ENCODE data around the gene ESRRB. TPM values are rescaled to one million over a fixed set of nuclear protein-coding genes. Genes with fewer than 3 reads are reported as not detected.

The ESRRB gene
- total RNA-seq, 1 experiment from 2014 or later: 0.04 TPM

DNA sequence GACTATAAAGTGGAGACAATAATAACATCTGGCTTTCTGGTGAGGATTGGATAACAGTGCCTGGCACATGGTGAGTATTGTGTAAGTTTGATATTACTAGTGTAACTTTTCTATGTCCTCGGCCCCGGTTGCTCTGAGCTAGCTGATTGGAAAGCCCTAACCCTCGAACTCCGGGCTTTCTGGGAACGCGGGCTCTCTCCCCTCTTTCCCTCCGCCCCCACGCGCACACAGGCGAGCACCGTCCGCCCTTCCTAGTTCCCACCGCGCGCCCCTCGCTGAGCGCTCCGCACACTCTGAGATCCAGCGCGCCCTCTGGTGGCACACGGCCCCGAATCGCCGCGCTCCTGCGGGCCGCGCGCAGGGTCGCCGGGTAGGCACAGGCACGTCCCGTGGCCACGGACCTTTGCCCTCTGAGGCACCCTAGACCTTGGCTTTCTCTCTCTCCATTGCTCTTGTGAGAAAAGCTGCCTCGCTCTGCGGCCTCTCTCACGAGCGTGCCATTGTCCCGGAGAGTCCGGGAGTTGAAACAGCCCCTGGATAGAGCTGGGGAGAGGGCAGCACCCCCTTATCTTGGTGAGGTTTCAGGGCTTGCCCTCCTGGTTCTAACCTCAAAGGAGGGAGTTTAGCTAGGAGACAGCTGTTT lies 23.2 kb upstream of the ESRRB start:
- DNase-seq (ENCODE audit: low spot score): no peak

DNA sequence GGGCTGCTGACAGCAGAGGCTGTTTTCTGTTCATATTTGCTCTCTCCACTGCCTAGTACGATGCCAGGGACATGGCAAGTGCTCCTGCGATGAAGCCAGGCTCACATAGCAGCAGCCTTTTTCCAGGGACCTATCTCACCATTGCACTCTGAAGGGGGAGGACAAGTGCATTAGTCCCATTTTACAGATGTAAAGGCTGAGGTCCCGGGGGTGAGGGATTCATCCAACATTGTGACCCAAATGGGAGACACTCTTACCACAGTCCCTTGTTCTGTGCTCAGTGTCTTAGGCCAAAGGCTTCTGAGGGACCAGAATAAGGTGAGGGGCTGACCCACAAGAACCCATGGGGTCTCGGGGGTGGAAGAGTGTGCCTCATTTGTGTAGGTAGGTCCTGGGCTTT lies 21.6 kb upstream of the ESRRB start:
- no peak for DNase-seq (ENCODE audit: low spot score)

DNA sequence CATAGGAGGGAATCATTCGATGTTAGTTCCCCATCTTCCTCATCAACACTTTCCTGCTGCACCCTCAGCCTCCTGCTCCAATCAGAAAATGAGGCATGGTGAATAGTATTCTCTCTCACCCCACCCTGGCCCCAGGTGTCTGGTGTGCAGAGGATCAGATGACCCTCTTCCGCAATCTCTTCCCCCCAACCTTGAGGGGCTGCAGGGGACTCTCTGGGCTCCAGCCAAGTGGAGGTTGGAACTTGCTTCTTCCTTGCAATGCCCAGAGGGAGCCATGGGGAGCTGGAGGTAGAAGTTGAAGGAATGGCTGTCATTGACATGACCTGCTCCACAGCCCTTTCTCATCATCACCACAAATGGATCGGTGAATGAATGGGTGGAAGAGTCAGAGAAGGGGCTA lies 20.2 kb upstream of the ESRRB start:
- DNase-seq (ENCODE audit: low spot score): no peak

DNA sequence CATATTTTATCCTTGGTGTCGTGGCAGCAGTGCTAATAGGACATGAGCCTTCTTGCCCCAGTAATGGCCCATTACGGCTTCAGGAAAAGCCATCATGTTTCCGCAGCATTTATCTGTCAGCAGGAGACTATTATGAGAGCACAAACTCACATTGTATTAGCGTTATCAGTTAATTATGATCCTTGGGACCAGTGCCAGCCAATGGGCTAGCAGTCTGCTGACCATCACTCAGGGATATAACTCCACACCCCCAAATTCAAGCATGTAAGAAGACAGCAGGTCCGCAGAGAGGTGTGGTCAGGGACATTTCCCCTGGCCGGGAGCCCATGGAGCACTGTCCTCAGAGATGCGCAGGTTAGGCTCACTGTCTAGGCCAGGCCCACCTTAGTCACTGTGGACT lies 4.9 kb upstream of the ESRRB start:
- no peak for DNase-seq (ENCODE audit: low spot score)

DNA sequence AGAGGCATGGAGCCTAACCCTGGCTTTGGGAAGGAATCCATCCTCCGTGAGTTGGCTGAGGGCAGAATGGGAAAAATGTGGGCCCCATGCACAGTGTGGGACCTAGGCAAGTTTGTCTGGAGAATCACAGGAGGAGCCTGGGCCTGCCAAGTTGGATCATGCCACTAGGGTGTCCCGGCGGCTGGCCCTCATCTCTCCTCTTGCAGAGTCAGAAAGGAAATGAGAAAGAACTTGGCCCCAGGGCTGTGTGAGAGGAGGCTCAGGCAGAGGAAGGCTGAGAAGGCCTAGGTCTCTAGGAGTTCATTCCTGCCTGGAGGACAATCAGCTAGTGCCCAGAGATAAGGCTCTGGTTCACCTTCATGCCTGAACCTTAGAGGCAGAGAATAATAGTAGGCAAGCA lies 2.5 kb upstream of the ESRRB start:
- DNase-seq (ENCODE audit: low spot score): no peak

DNA sequence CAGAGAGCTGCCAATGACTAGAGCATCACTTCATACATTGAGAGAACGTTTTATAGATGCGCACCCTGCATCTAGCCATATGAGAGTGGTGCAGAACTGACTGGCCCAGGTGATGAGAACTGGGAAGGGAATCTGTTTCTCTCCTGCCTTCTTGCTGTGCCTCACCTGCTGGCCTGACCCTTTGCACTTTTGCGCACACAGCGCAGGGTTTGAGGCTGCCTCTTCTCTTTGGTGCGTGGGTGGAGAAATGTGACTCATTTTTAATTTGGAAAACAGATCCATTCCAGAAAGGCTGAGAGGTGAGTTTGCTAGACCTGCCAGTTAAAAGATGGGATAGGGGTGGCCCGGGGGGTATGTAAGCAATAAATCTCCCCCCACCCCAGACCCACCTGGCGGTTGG lies 453 bp upstream of the ESRRB start:
- DNase-seq (ENCODE audit: low spot score): no peak

DNA sequence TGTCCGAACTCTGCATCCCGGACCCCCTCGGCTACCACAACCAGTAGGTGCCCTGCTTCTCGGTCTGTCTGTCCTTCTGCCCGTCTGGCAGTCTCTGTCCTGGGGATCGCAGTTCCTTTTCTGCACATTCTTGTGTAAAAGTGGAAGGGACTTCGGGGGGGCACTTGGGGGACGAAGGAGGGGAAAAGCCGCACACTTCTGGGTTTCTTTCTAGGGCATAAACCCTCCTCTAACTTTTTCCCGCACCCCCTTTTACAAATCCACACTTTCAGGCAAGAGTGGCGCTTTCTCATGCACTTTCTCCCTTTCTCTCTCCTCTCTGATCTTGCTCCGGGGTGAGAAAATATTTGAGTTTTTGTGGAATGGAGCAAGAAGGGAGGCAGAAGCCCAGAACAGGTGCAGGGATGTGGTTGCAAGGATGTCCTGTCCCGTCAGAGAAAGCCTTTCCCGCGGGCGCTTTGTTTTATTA lies 506 bp downstream of the ESRRB start:
- no peak for DNase-seq (ENCODE audit: low spot score)

DNA sequence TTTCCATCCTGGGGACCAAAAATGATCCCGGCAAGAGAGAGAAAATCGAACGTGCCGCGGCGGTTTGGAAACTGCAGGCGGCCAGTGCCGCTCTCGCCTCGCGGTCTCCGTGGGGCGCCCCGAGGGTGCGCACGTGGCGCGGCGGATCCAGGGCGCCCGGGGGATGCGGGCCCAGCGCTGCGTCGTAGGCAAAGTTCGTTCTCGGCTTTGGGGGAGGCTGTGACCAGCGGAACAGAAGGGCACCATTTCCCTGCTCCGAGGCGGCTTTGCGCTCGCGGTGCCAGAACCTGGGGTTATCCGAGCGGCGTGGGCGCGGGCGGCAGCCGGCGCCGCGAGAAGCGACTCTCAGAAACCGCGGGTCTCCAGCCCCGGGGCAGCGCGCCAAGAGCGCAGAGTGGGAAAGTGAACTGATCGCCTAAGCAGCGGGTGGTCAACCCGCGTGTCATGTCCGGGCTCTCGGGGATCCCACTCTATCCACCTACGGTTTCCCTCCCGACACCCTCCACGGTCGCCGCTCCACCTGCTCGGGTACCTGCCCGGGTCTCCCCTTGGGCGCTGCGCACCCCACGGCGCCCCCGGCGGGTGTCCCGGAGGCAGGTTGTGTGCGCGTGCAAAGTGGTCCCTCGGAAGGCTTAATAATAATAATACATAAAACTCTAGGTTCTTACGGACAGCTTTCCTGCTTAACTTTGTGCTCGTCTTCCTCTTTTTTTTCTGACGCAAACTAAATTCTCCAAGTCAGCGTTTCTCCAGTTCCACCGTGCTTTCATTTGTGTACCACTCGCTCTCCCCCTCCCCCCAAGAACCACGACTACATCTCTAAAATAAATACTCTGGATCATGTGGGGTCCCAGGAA lies 1.2 kb downstream of the ESRRB start:
- no peak for DNase-seq (ENCODE audit: low spot score)

DNA sequence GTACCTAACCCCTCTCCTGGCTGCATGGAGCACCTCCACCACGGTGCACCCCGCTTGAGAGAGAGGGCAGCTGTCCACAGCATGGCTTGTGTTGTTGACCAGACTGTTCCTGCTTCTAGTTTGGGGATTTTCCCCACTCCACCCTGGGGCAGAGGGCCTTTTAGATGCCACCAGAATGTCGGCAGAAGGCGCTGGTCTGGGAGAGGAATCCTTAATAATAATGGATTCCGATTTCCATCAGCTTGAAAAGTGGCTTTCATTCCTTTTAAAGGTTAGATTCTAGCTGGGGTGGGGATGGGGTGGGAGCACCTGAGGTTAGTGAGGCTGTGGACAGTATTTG lies 1.8 kb downstream of the ESRRB start:
- no peak for DNase-seq (ENCODE audit: low spot score)

DNA sequence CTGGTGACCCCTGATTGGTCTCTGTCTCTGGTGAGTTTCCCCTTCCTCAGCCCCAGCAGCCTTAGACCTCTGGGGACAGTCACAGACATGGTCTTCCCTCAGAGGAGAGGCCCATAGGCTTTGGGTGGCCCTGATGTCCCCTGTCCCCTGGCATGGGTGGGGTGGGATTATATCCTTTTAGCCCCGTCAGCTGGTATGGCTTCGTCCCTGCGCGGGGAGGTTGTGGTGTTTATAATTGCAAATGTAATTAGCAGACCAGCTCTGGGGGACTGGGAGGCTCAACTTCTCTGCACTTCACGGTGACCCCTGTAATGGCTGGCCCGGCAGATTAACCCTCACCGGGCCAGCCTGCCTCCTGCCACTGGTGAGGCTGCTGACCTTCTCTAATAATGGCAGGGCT lies 5.1 kb downstream of the ESRRB start:
- DNase-seq (ENCODE audit: low spot score): no peak

DNA sequence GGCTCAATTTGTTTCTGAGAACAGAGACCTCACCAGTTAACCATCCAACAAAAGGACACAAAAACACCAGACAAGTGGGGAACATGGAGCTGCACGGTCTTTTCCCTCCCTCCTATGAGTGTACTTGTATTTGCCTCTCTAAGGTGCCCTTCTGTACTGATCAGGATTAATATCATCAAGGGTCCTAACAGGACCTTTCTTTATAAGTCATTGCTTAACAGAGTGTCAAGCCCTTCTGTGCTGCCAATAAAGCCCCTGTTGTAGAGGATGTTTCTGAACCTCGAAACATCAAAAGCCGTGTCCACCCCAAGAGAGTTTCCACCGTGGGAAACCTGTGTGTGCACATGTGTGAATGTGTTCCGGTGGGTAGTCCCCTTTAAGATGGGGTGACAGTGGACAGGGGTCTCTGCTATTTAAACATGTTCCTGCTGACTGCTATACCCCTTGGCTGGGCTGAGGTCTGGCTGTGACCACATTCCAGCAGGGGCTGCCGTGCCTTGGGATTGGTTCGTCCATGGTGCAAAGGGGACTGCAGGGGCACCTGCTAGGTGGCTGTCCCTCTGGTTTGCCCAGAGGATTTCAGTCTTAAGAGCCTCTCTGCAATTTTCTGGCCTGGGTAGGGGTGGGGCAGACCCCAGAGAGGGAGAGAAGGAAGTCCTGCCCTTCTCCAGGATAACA lies 6.0 kb downstream of the ESRRB start:
- DNase-seq (ENCODE audit: low spot score): no peak

DNA sequence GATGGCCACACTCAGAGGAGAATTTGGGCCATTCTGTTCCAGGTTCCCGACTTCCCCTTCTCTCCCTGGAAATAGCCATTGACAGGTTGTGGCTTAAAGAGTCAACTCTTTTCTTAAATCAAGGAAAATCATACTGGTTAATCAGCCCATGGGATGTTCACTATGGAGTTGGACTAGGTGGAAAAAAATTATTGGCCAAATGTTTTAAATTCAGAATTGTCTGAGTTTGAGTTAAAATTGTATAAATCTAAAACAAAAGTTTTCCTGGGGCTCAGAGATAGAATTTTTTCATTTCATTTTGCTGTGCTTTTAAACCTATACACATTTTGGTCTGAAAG lies 6.5 kb downstream of the ESRRB start:
- no peak for DNase-seq (ENCODE audit: low spot score)

DNA sequence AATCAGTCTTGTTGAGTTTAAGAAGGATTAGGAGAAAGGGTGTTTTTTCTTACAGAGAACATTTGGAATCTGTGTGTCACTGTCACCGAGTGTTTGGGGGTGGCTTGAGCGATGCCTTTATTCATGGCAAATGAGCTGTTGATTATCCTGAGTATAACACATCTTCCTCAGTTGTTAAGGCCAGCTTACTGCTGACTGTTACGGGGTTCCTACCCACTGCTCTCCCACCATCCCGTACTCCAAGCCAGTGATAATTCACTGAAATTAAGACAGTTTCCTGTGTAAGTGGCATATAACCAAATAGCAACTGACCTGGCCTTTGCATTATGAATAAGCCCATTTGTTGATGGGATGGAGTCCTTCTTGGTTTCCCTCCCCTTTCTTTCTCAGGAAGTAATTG lies 9.5 kb downstream of the ESRRB start:
- DNase-seq (ENCODE audit: low spot score): no peak

DNA sequence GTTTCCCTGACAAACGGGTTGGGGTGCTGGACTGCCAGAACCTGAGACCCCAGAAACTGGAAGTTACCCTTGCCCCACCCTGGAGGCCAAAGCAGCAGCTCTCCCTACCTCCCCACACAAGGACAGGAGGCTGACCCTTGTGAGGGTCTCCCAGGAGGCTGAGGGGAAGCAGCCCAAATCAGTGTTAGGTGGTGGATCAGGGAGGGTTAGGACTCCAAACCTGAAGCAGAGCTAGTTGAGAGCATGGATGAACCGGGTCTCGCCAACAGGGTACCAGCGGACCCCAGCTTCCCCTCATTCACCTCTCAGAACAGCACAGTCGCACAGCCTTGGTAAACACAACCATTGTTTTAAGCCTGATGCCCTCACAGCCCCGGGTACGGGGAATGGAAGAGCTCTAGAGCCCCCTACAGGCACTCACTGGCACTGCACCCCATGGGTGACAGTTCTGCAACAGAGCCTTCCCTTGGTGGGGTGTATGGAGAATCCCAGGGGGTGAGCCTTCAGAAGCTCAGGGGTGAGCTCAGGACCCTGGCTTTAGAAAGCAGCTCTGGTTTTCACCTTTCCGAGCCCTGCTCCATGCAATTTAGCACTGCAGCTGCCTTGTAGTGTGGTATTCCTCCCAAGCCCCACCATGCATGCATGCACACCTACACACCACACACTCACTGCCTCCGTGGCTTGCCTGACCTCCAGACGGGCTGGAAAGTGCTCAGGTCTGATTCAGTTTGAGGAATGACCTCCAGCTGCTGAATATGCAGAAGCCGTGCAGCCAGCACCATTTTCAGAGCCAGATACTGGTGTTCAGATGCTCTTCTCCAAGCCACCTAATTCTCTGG lies 11.2 kb downstream of the ESRRB start:
- DNase-seq (ENCODE audit: low spot score): peak; percentile 52

DNA sequence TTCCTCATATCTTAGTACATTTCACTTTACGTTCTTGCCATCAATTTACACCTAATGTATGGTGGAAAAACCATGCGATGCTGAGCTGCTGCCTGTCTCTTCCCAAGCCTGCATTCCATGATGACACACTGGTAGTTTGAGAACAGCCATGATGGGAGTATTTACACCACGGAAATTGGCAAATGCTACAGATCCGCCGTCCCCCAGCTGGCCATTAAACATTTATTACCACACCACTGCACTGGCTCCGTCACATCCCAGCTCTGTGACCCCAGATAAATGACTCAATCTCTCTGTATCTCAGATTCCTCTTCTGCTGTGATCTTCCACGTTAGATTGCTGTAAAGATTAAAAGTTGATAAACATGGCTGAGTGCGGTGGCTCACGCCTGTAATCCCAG lies 13.9 kb downstream of the ESRRB start:
- no peak for DNase-seq (ENCODE audit: low spot score)

DNA sequence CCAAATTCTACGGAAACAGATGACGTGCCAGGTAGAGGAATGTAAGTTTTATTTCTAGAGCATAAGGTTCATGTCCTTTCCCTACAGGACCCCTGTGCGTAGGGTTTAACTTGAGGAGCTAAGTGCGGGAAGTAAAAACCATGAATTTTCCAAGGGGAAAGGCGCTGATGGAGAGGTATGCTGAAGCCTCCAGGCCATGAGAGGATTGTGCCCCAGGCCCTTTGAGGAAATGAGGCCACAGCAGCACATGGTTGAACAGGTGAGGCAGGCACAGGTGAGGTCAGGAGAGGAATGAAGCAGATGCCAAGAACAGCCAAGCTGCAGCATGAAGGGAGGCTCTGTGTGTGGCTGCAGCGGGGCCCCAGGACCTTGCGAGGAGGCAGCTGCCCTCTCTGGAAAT lies 14.7 kb downstream of the ESRRB start:
- no peak for DNase-seq (ENCODE audit: low spot score)

DNA sequence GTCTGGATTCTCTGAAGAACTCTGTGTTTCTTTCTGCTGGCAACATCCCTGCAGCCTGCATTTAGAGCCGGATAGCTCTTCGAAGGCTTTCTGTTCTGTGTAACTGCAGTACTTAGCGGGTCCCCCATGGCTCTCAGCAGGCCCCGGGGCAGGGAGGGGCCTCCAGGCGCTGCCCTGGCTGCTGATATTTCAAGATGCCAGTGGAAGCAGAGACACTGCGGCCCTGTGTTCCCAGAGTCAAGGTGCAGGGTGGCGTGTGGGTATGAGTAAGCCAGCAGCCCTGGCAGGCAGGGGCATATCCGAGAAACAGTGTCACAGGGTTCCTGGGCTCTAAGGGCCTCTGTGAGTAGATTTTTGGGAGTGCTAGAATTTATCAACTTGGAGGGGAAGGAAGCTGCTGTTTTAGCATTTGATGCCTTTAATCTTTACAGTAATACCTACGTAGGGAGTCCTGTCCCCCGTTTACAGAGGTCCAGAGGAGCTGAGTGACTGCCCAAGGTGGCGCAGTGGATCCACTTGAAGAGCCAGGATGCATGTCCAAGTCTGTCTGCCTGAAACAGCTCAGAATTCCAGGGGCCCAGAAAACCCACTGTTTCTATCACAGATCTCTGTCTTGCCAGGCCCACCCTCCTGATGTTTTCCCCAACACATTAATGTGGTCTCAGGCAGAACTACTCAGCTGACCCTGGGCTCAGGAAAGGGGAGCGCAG lies 16.2 kb downstream of the ESRRB start:
- no peak for DNase-seq (ENCODE audit: low spot score)

DNA sequence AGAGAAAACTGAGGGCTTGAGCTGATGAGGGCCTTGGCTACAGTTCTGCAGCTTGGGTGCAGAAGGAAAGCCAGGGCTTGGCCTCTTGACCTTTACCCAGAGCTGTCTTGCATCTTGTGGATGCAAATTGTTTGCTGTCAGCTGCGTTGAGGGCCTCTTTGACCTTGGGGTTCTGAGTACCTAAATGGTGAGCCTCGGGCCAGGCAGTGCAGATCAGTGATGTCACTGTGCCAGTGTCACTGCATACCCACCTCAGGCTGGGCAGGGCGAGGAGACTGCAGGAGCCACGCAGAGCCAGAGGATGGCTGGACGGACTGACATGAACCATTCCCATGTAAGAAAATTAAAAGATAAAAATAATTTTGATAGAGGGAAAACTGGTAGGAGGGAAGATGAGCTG lies 18.6 kb downstream of the ESRRB start:
- DNase-seq (ENCODE audit: low spot score): no peak

DNA sequence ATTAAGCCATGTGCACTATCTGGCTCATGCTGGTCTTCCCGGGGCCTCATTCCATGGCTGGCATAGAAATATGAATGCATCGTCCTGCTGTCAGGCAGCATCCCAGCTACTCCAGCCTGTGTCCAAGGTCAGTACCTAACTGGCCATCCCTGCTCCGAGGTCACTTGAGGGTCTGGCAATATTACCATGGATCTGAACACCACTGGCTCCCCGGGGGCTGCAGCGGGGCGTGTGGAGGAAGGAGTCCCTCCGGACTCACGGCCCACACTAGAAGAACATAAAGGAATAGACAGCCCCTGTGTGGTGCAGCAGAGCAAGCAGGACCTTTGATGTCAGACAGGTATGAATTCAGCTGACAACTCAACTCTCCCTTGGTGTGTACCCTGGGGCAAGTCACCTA lies 19.2 kb downstream of the ESRRB start:
- DNase-seq (ENCODE audit: low spot score): no peak

DNA sequence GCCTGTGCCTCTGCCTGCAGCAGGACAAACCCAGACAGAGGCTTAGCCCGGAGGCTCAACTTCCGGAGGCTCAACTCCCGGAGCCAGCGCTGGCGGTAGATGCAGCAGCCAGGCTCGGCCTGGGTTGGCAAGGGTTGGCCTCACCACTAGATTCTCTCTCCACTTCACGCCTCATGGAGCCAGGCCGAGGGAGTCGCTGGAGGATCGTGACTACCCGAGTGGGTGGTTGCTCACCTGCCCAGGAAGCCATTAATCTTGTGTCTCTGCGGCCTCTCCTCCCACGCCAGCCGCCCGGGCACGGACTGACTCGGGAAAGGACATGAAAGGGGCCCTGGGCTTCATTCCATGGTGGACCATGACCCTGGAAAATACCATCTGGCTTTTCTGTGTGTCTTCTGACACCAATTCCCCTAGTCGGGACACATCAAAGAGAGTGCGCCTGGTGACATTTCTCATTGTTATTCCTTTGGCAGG lies 20.8 kb downstream of the ESRRB start:
- DNase-seq (ENCODE audit: low spot score): no peak

DNA sequence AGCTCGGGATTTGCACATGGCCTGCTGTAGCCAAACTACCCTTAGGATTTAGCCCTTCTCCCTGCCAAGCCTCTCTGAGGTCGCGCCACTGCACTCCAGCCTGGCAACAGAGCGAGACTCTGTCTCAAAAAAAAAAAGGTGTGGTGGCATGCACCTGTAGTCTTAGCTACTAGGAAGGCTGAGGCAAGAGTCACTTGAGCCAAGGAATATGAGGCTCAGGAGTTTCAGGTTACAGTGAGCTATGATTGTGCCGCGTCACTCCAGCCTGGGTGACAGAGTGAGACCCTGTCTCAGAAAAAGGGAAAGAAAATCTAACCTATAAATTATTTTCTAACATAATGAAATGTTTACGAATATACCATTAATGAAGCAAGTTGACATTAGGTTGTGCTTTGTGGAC lies 29.7 kb downstream of the ESRRB start:
- DNase-seq (ENCODE audit: low spot score): no peak
